ENCODE results near the gene CTPS2. TPM values are rescaled to one million over a fixed set of nuclear protein-coding genes. Genes with fewer than 3 reads are reported as not detected.
A peak's percentile ranks its signal among the peaks of the same experiment; 100 is the strongest.

Gene CTPS2
- total RNA-seq, 3 donors from 2014 or later: 12.3 to 26.3 (median 21.0) TPM

- Histone ChIP-seq H3K4me1 (no peaks in the 10 kb centered on the region), H3K36me3 (no peaks in the 10 kb centered on the region), H3K9me3 (no peaks in the 10 kb centered on the region), H3K27me3 (peaks cover 0 to 6% of the 10 kb centered on the region in 2 donors), H3K27ac (peak overlapping the region in 1 of 2 donors; percentile 32), H3K4me3 (no peak overlapping the region)
- TF ChIP-seq POLR2AphosphoS5 (IDR thresholded peaks at IDR 0.05) (no peak), CTCF (IDR thresholded peaks at IDR 0.05) (no peak), POLR2A (IDR thresholded peaks at IDR 0.05) (no peak)
- intact Hi-C loops (cut with DNase I; ENCODE audit: low total_unique reads): no loop called here
- no peak for DNase-seq (ENCODE audit: low spot score in 2 of 2)
Measured at GRCh38 chrX:16560173-16560572, 152.3 kb downstream of the CTPS2 start.

GRCh38 chrX:16559206-16559619, 153.3 kb downstream of the CTPS2 start:
- Histone ChIP-seq H3K4me1 (no peaks in the 10 kb centered on the region), H3K4me3 (no peak overlapping the region), H3K9me3 (no peaks in the 10 kb centered on the region), H3K27me3 (peaks cover 0 to 6% of the 10 kb centered on the region in 2 donors), H3K27ac (no peak overlapping the region), H3K36me3 (no peaks in the 10 kb centered on the region)
- TF ChIP-seq POLR2AphosphoS5 (IDR thresholded peaks at IDR 0.05) (no peak), CTCF (IDR thresholded peaks at IDR 0.05) (no peak), POLR2A (IDR thresholded peaks at IDR 0.05) (no peak)
- no peak for DNase-seq (ENCODE audit: low spot score in 2 of 2)
- intact Hi-C loops (cut with DNase I; ENCODE audit: low total_unique reads): no loop called here

GRCh38 chrX:16558489-16558888, 154.0 kb downstream of the CTPS2 start:
- H3K27ac ChIP-seq: peak overlapping the region in 1 of 2 donors; percentile 25

GRCh38 chrX:16552546-16552945, 159.9 kb downstream of the CTPS2 start:
- Histone ChIP-seq H3K27ac (no peak overlapping the region), H3K36me3 (no peaks in the 10 kb centered on the region), H3K4me3 (no peak overlapping the region), H3K27me3 (peaks cover 0 to 27% of the 10 kb centered on the region in 2 donors), H3K9me3 (no peaks in the 10 kb centered on the region), H3K4me1 (no peaks in the 10 kb centered on the region)
- TF ChIP-seq POLR2A (IDR thresholded peaks at IDR 0.05) (no peak), POLR2AphosphoS5 (IDR thresholded peaks at IDR 0.05) (no peak), CTCF (IDR thresholded peaks at IDR 0.05) (no peak)
- intact Hi-C loops (cut with DNase I; ENCODE audit: low total_unique reads): no loop called here
- DNase-seq (ENCODE audit: low spot score in 2 of 2): no peak

More at GRCh38 chrX:16558489-16558888, 154.0 kb downstream of the CTPS2 start:
- no peaks in the 10 kb centered on the region for H3K36me3 ChIP-seq
- intact Hi-C loops (cut with DNase I; ENCODE audit: low total_unique reads): no loop called here
- H3K4me1 ChIP-seq: no peaks in the 10 kb centered on the region
- no peak for DNase-seq (ENCODE audit: low spot score in 2 of 2)
- H3K4me3 ChIP-seq: no peak overlapping the region
- no peaks in the 10 kb centered on the region for H3K9me3 ChIP-seq
- peaks cover 0 to 6% of the 10 kb centered on the region in 2 donors for H3K27me3 ChIP-seq
- TF ChIP-seq POLR2A (IDR thresholded peaks at IDR 0.05) (no peak), CTCF (IDR thresholded peaks at IDR 0.05) (no peak), POLR2AphosphoS5 (IDR thresholded peaks at IDR 0.05) (no peak)

GRCh38 chrX:16547644-16548043, 164.8 kb downstream of the CTPS2 start:
- H3K36me3 ChIP-seq: no peaks in the 10 kb centered on the region
- no peak for DNase-seq (ENCODE audit: low spot score in 2 of 2)

More at GRCh38 chrX:16547644-16548043, 164.8 kb downstream of the CTPS2 start:
- Histone ChIP-seq H3K4me1 (no peaks in the 10 kb centered on the region), H3K4me3 (no peak overlapping the region), H3K27ac (no peak overlapping the region), H3K27me3 (peaks cover 0 to 21% of the 10 kb centered on the region in 2 donors), H3K9me3 (no peaks in the 10 kb centered on the region)
- intact Hi-C loops (cut with DNase I; ENCODE audit: low total_unique reads): loop anchor here (5.0 to 10.0 kb wide), 2 partner anchors 365 to 787 kb away; no protein-coding TSS in a partner anchor
- no peak for TF ChIP-seq POLR2A (IDR thresholded peaks at IDR 0.05)
- no peak for TF ChIP-seq POLR2AphosphoS5 (IDR thresholded peaks at IDR 0.05)
- no peak for TF ChIP-seq CTCF (IDR thresholded peaks at IDR 0.05)

Data from breast epithelium (tissue), 4 donors.